Panc1 (cell line): ENCODE results near the gene JADE1. TPM values are rescaled to one million over a fixed set of nuclear protein-coding genes. Genes with fewer than 3 reads are reported as not detected.

Source experiments
- ATAC-seq: fragments of 200-7000 bp; cut with Tn5 transposase; 2 replicates; pipeline ENCODE4 v1.9.1; 2020; ENCODE audit warnings: mild to moderate bottlenecking, moderate library complexity
- BruUV-seq: library from RNA; stranded (reverse); fragments of 400-500 nt; replicated peaks from 2 replicates; lab custom pipeline; 2021; lab: Mats Ljungman, UMichigan
- CTCF ChIA-PET: fragments of 300-600 bp; sonication (Branson Sonifier 250); formaldehyde crosslinking; loops from one replicate; lab custom pipeline; 2022; ENCODE audit warnings: antibody characterized with exemption; lab: Charles Lee
- POLR2A ChIA-PET: fragments of 300-600 bp; sonication (Branson Sonifier 250); formaldehyde crosslinking; loops from one replicate; lab custom pipeline; 2022; ENCODE audit warnings: antibody characterized with exemption; lab: Charles Lee
- DNase-seq: peaks from one replicate; pipeline ENCODE4 v3.0.0-alpha.2; 2010; ENCODE audit warnings: low read depth, low spot score
- H3K27ac ChIP-seq: 2 replicates; pipeline ENCODE4 v1.5.1; 2011; ENCODE audit warnings: mild to moderate bottlenecking, low read length, inconsistent platforms
- H3K27me3 ChIP-seq: fragments of 200-500 bp; sonication (Bioruptor generic); 2 replicates; pipeline ENCODE4 v1.6.0; 2014; ENCODE audit warnings: low read length, inconsistent platforms; ENCODE audit not compliant: control insufficient read depth, insufficient read depth
- H3K36me3 ChIP-seq: fragments of 200-500 bp; sonication (Bioruptor generic); 2 replicates; pipeline ENCODE4 v1.5.1; 2014; ENCODE audit warnings: inconsistent platforms, mild to moderate bottlenecking, low read length, moderate library complexity; ENCODE audit not compliant: control insufficient read depth, insufficient read depth
- H3K4me1 ChIP-seq: 2 replicates; pipeline ENCODE4 v1.5.1; 2011; ENCODE audit warnings: inconsistent platforms, mild to moderate bottlenecking, low read length, moderate library complexity; ENCODE audit not compliant: control insufficient read depth, insufficient read depth
- H3K4me3 ChIP-seq, 2 experiments: 2 replicates each; pipeline ENCODE4 v1.5.1; 2011 to 2012; ENCODE audit warnings: low read depth in 2 of 2, low read length in 2 of 2, mild to moderate bottlenecking in 2 of 2, inconsistent platforms in 1 of 2, moderate library complexity in 1 of 2
- H3K9me3 ChIP-seq: fragments of 200-500 bp; sonication (Bioruptor generic); 2 replicates; pipeline ENCODE4 v1.5.1; 2014; ENCODE audit warnings: low read depth, mild to moderate bottlenecking, inconsistent platforms, low read length, moderate library complexity; ENCODE audit not compliant: control insufficient read depth, insufficient read depth
- CTCF ChIP-seq: fragments of 450-650 bp; IDR thresholded peaks from 2 replicates; pipeline ENCODE4 v1.5.1; 2017; ENCODE audit warnings: mild to moderate bottlenecking
- POLR2AphosphoS5 ChIP-seq: IDR thresholded peaks from 2 replicates; pipeline ENCODE4 v1.6.1; 2012; ENCODE audit warnings: mild to moderate bottlenecking, low read depth, low read length, moderate library complexity
- SIN3A ChIP-seq: IDR thresholded peaks from 2 replicates; pipeline ENCODE4 v1.6.1; 2012; ENCODE audit warnings: low read depth, mild to moderate bottlenecking, low read length, moderate library complexity, borderline replicate concordance; ENCODE audit not compliant: insufficient read depth
- TCF7L2 ChIP-seq: IDR thresholded peaks from 2 replicates; pipeline ENCODE4 v1.6.1; 2011; ENCODE audit warnings: mild to moderate bottlenecking, low read depth, low read length, inconsistent platforms
- in situ Hi-C: cut with HindIII; loops from 2 replicates; pipeline ENCODE4 v1.10.0; 2016; ENCODE audit warnings: low sequenced_read_pairs, low pct_unique_long_range_greater_than_20kb
- intact Hi-C: fragments of 100-400 bp; cut with micrococcal nuclease; formaldehyde crosslinking; loops from one replicate; pipeline ENCODE4 v1.10.0; 2022; ENCODE audit not compliant: unreplicated experiment
- total RNA-seq: library from RNA; stranded (reverse); gene quantifications from one replicate; pipeline ENCODE4 v1.2.1, GENCODE V29; 2021; ENCODE audit not compliant: unreplicated experiment
- TF ChIP-seq, protein P1 (sequence below), 2 experiments: IDR thresholded peaks; 2 replicates each; pipeline ENCODE4 v1.6.1; 2011 to 2012; ENCODE audit warnings: low read depth in 2 of 2, control low read depth in 1 of 2, low read length in 1 of 2, mild to moderate bottlenecking in 1 of 2, moderate library complexity in 1 of 2; ENCODE audit not compliant: insufficient read depth in 1 of 2

Gene JADE1
- total RNA-seq, 1 experiment from 2014 or later = 23.4 TPM

GRCh38 chr4:128868758-128869157 lies 59.3 kb downstream of the JADE1 start:
- no peak for ATAC-seq
- Histone ChIP-seq H3K4me3 (no peak overlapping the region), H3K4me1 (no peaks in the 10 kb centered on the region), H3K9me3 (no peaks in the 10 kb centered on the region), H3K36me3 (peaks cover 2% of the 10 kb centered on the region; the same call in 1 of the 2 replicates), H3K27me3 (no peaks in the 10 kb centered on the region), H3K27ac (no peak overlapping the region)
- intact Hi-C loops = no loop called here
- DNase-seq = no peak
- POLR2A ChIA-PET = no interaction called here
- in situ Hi-C loops = no loop called here
- CTCF ChIA-PET = no interaction called here
- TF ChIP-seq, protein P1, sequence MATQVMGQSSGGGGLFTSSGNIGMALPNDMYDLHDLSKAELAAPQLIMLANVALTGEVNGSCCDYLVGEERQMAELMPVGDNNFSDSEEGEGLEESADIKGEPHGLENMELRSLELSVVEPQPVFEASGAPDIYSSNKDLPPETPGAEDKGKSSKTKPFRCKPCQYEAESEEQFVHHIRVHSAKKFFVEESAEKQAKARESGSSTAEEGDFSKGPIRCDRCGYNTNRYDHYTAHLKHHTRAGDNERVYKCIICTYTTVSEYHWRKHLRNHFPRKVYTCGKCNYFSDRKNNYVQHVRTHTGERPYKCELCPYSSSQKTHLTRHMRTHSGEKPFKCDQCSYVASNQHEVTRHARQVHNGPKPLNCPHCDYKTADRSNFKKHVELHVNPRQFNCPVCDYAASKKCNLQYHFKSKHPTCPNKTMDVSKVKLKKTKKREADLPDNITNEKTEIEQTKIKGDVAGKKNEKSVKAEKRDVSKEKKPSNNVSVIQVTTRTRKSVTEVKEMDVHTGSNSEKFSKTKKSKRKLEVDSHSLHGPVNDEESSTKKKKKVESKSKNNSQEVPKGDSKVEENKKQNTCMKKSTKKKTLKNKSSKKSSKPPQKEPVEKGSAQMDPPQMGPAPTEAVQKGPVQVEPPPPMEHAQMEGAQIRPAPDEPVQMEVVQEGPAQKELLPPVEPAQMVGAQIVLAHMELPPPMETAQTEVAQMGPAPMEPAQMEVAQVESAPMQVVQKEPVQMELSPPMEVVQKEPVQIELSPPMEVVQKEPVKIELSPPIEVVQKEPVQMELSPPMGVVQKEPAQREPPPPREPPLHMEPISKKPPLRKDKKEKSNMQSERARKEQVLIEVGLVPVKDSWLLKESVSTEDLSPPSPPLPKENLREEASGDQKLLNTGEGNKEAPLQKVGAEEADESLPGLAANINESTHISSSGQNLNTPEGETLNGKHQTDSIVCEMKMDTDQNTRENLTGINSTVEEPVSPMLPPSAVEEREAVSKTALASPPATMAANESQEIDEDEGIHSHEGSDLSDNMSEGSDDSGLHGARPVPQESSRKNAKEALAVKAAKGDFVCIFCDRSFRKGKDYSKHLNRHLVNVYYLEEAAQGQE (IDR thresholded peaks at IDR 0.05; ENCODE audit: insufficient read depth in 1 of 2, low read depth in 2 of 2, low read length in 1 of 2) = no peak
- TF ChIP-seq SIN3A (no peak), CTCF (no peak)
- BruUV-seq = no TSS peak

GRCh38 chr4:128869776-128870509 lies 60.4 kb downstream of the JADE1 start:
- intact Hi-C loops (no loop called here), in situ Hi-C loops (no loop called here)
- BruUV-seq = no TSS peak
- ChIA-PET CTCF (no interaction called here), POLR2A (no interaction called here)
- DNase-seq = no peak
- TF ChIP-seq POLR2AphosphoS5 (no peak), CTCF (no peak), TCF7L2 (no peak), SIN3A (no peak)
- TF ChIP-seq, protein P1 (IDR thresholded peaks at IDR 0.05; ENCODE audit: insufficient read depth in 1 of 2, low read depth in 2 of 2, low read length in 1 of 2) = no peak
- H3K4me3 ChIP-seq = no peak overlapping the region
- H3K27ac ChIP-seq = no peak overlapping the region
- H3K4me1 ChIP-seq = no peaks in the 10 kb centered on the region
- no peaks in the 10 kb centered on the region for H3K27me3 ChIP-seq
- H3K9me3 ChIP-seq = no peaks in the 10 kb centered on the region
- H3K36me3 ChIP-seq = peaks cover 2% of the 10 kb centered on the region; the same call in 1 of the 2 replicates
- no peak for ATAC-seq
